MCF 10A (cell line): ENCODE data around the gene SLC12A9. TPM values are rescaled to one million over a fixed set of nuclear protein-coding genes. Genes with fewer than 3 reads are reported as not detected.
A peak's percentile ranks its signal among the peaks of the same experiment; 100 is the strongest.

Experiments used
- BruUV-seq: library from RNA; stranded (reverse); fragments of 400-500 nt; replicated peaks from 2 replicates; lab custom pipeline; 2021; lab: Mats Ljungman, UMichigan
- CTCF ChIA-PET: fragments of 300-600 bp; sonication (Branson Sonifier 250); formaldehyde crosslinking; extraction: SDS; loops from one replicate; lab custom pipeline; 2021; ENCODE audit warnings: antibody characterized with exemption, inconsistent platforms; lab: Yijun Ruan, JAX
- POLR2A ChIA-PET: fragments of 300-600, 350-650 bp; sonication (Branson Sonifier 250); formaldehyde crosslinking; extraction: SDS; loops from one replicate; lab custom pipeline; 2020; ENCODE audit warnings: antibody characterized with exemption, inconsistent platforms; lab: Yijun Ruan, JAX
- DNase-seq: peaks from one replicate; pipeline ENCODE4 v3.0.0-alpha.2; 2018; ENCODE audit not compliant: unreplicated experiment
- H3K27ac Mint-ChIP-seq: one replicate; pipeline ENCODE4 v1.8.0; 2022; ENCODE audit warnings: mild to moderate bottlenecking, low read depth, mixed read lengths; ENCODE audit not compliant: unreplicated experiment
- H3K27me3 Mint-ChIP-seq: one replicate; pipeline ENCODE4 v1.8.0; 2022; ENCODE audit warnings: mixed read lengths; ENCODE audit not compliant: insufficient read depth, unreplicated experiment
- H3K36me3 Mint-ChIP-seq: one replicate; pipeline ENCODE4 v1.8.0; 2022; ENCODE audit warnings: mild to moderate bottlenecking, moderate library complexity, mixed read lengths; ENCODE audit not compliant: insufficient read depth, unreplicated experiment
- H3K4me1 Mint-ChIP-seq: one replicate; pipeline ENCODE4 v1.8.0; 2022; ENCODE audit warnings: mixed read lengths; ENCODE audit not compliant: insufficient read depth, unreplicated experiment
- H3K4me3 Mint-ChIP-seq: one replicate; pipeline ENCODE4 v1.8.0; 2022; ENCODE audit warnings: mild to moderate bottlenecking, moderate library complexity, mixed read lengths; ENCODE audit not compliant: unreplicated experiment
- H3K9me3 Mint-ChIP-seq: one replicate; pipeline ENCODE4 v1.8.0; 2022; ENCODE audit warnings: mixed read lengths; ENCODE audit not compliant: unreplicated experiment
- intact Hi-C: fragments of 100-400 bp; cut with micrococcal nuclease; formaldehyde crosslinking; loops from 2 replicates; pipeline ENCODE4 v1.14.1; 2022
- total RNA-seq: library from RNA; stranded (reverse); gene quantifications from 2 replicates; pipeline ENCODE4 v1.2.3, GENCODE V29; 2022
- TF ChIP-seq, protein P1 (sequence below): fragments of 200-600 bp; IDR thresholded peaks from one replicate; pipeline ENCODE4 v1.8.0; 2022; ENCODE audit warnings: antibody characterized with exemption, mild to moderate bottlenecking; ENCODE audit not compliant: unreplicated experiment

Gene SLC12A9
- total RNA-seq, 1 experiment from 2014 or later, result 19.2 TPM

DNA sequence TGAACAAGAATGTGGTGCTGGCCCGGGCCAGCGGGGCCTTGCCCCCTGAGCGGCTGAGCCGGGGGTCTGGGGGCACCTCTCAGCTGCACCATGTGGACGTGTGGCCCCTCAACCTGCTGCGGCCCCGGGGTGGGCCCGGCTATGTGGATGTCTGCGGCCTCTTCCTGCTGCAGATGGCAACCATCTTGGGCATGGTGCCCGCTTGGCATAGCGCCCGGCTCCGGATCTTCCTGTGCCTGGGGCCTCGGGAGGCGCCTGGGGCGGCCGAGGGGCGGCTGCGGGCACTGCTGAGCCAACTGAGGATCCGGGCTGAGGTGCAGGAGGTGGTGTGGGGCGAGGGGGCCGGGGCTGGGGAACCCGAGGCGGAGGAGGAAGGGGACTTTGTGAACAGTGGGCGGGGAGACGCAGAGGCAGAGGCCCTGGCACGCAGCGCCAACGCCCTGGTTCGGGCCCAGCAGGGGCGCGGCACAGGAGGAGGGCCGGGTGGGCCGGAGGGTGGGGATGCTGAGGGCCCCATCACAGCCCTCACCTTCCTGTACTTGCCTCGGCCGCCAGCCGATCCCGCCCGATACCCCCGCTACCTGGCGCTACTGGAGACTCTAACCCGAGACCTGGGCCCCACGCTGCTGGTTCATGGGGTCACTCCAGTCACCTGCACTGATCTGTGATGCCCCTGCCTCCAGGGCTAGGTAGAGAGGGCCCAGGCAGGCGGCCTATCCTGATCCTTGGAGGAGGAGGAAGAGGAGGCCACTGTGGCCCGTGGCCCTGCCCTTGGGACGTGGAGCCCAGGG is 13.6 kb downstream of the SLC12A9 start:
- TF ChIP-seq, protein P1, sequence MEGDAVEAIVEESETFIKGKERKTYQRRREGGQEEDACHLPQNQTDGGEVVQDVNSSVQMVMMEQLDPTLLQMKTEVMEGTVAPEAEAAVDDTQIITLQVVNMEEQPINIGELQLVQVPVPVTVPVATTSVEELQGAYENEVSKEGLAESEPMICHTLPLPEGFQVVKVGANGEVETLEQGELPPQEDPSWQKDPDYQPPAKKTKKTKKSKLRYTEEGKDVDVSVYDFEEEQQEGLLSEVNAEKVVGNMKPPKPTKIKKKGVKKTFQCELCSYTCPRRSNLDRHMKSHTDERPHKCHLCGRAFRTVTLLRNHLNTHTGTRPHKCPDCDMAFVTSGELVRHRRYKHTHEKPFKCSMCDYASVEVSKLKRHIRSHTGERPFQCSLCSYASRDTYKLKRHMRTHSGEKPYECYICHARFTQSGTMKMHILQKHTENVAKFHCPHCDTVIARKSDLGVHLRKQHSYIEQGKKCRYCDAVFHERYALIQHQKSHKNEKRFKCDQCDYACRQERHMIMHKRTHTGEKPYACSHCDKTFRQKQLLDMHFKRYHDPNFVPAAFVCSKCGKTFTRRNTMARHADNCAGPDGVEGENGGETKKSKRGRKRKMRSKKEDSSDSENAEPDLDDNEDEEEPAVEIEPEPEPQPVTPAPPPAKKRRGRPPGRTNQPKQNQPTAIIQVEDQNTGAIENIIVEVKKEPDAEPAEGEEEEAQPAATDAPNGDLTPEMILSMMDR, result no peak
- ChIA-PET CTCF (interaction anchor here (0.6 kb wide), 1 partner anchor 13 kb away, joined by 4 read pairs; no protein-coding TSS in a partner anchor), POLR2A (interaction anchor here (0.7 to 3.7 kb wide), 18 partner anchors 9 to 1308 kb away, joined by 3 to 25 read pairs (median 6); partner anchors contain the start of genes FBXO24, LRCH4, MOSPD3 and POP7)
- H3K9me3 Mint-ChIP-seq, result no peaks in the 10 kb centered on the region
- no TSS peak for BruUV-seq
- peak overlapping the region; percentile 85 for H3K4me3 Mint-ChIP-seq
- DNase-seq, result peak; percentile 83
- peaks cover 60% of the 10 kb centered on the region for H3K36me3 Mint-ChIP-seq
- peak overlapping the region; percentile 99 for H3K27ac Mint-ChIP-seq
- no peaks in the 10 kb centered on the region for H3K27me3 Mint-ChIP-seq
- intact Hi-C loops, result no loop called here
- H3K4me1 Mint-ChIP-seq, result no peaks in the 10 kb centered on the region

DNA sequence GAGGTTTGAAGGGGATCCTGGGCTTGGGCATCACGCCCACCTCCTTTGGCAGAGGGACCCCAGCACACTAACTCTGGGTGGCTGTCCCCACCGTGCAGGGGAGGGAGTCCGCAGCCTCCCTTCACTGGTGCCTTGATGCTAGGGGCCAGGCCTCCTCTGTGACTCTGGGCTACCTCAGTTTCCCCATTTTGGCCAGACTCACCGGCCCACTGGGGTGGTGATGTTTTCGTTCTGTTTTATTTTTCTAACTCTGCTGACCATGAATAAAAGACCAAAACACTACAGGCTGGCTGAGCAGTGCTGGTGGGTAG is 14.2 kb downstream of the SLC12A9 start:
- intact Hi-C loops, result no loop called here

DNA sequence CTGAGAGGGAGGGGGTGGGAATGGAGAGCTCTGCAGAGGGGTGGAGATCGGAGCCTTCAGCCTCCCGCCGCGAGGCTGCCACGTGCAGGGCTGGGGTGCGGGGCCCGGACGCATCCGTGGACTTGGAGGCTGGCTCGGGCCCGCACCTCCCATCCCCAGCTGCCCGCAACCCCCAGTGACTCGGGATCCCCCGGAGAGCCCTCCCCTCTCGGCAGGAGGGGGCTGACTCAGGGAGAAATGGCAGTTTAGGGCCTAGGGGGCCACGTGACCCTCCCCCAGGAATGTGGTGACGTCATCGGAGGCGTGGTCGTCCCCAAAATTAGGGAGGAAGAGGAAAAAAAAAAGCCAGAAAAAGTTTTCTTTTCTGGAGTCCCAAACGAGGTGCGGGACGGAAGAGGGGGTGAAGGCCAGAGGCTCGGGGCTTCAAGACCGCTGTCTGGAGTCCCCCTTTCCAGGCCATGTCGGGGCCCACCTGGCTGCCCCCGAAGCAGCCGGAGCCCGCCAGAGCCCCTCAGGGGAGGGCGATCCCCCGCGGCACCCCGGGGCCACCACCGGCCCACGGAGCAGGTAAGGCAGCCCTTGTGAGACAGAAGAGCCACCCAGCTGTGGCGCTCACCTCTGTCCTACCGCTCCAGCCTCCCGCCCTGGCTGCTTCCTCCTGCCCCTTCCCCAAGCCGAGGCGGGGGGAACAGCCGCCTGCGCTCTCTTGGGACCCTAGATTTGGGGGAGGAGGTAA is 14.7 kb downstream of the SLC12A9 start, which contains the start of gene TRIP6:
Gene TRIP6, plus strand, starts transcription at position 348 of the 736 bp plus-strand sequence. Its CDS starts 111 bp downstream, at position 459.
- TSS peak; percentile 79 for BruUV-seq
- POLR2A ChIA-PET, result interaction anchor here (0.7 to 2.1 kb wide), 15 partner anchors 9 to 1309 kb away, joined by 3 to 25 read pairs (median 3); partner anchors contain the start of genes FBXO24, LRCH4, MOSPD3 and POP7
- Mint-ChIP-seq H3K9me3 (no peaks in the 10 kb centered on the region), H3K36me3 (peaks cover 71% of the 10 kb centered on the region), H3K27me3 (no peaks in the 10 kb centered on the region), H3K27ac (peak within 1 kb of the TSS; percentile 99), H3K4me3 (peak within 1 kb of the TSS; percentile 85), H3K4me1 (peaks cover 6% of the 10 kb centered on the region)
- TF ChIP-seq, protein P1, result no peak
- DNase-seq, result peak; percentile 95
- CTCF ChIA-PET, result no interaction called here
- intact Hi-C loops, result no loop called here

More for the DNA sequence above, 14.2 kb downstream of the SLC12A9 start:
- H3K27me3 Mint-ChIP-seq, result no peaks in the 10 kb centered on the region
- no peak for DNase-seq
- H3K27ac Mint-ChIP-seq, result peak overlapping the region; percentile 99
- H3K9me3 Mint-ChIP-seq, result no peaks in the 10 kb centered on the region
- TSS peak; percentile 77 for BruUV-seq
- H3K4me3 Mint-ChIP-seq, result peak overlapping the region; percentile 85
- TF ChIP-seq, protein P1, result no peak
- peaks cover 66% of the 10 kb centered on the region for H3K36me3 Mint-ChIP-seq
- peaks cover 4% of the 10 kb centered on the region for H3K4me1 Mint-ChIP-seq
- ChIA-PET CTCF (no interaction called here), POLR2A (interaction anchor here (0.7 to 2.1 kb wide), 15 partner anchors 9 to 1308 kb away, joined by 3 to 25 read pairs (median 3); partner anchors contain the start of genes FBXO24, LRCH4, MOSPD3 and POP7)
